ENCODE data around the gene ELP4. TPM values are rescaled to one million over a fixed set of nuclear protein-coding genes. Genes with fewer than 3 reads are reported as not detected.
"Not testable (repeated sequence)": the region's sequence is repeated elsewhere in the genome, so short reads cannot be mapped to it uniquely, and the experiment has no call there.

Gene ELP4
- total RNA-seq, 2 experiments from 2014 or later: 20.8 to 23.8 TPM

GRCh38 chr11:31690041-31690440 lies 180.5 kb downstream of the ELP4 start:
- CTCF ChIA-PET: no interaction called here
- no peak overlapping the region for H3K4me3 Mint-ChIP-seq
- no peak for DNase-seq
- no peak overlapping the region for H3K27ac Mint-ChIP-seq
- H3K27me3 Mint-ChIP-seq (ENCODE audit: low read depth): no peaks in the 10 kb centered on the region
- intact Hi-C loops (cut with micrococcal nuclease): no loop called here
- no peaks in the 10 kb centered on the region for H3K4me1 Mint-ChIP-seq (ENCODE audit: low read depth)
- no peaks in the 10 kb centered on the region for H3K9me3 Mint-ChIP-seq
- H3K36me3 Mint-ChIP-seq (ENCODE audit: low read depth): peaks cover 15% of the 10 kb centered on the region

GRCh38 chr11:31690516-31690915 lies 180.9 kb downstream of the ELP4 start:
- Mint-ChIP-seq H3K4me3 (no peak overlapping the region), H3K27me3 (ENCODE audit: low read depth) (no peaks in the 10 kb centered on the region), H3K4me1 (ENCODE audit: low read depth) (no peaks in the 10 kb centered on the region), H3K9me3 (no peaks in the 10 kb centered on the region), H3K36me3 (ENCODE audit: low read depth) (peaks cover 15% of the 10 kb centered on the region), H3K27ac (no peak overlapping the region)
- intact Hi-C loops (cut with micrococcal nuclease): no loop called here
- CTCF ChIA-PET: no interaction called here
- DNase-seq: no peak

- no peak overlapping the region for H3K27ac Mint-ChIP-seq
- no peaks in the 10 kb centered on the region for H3K9me3 Mint-ChIP-seq
- peaks cover 11% of the 10 kb centered on the region for H3K36me3 Mint-ChIP-seq (ENCODE audit: low read depth)
- peaks cover 9% of the 10 kb centered on the region for H3K4me1 Mint-ChIP-seq (ENCODE audit: low read depth)
- H3K4me3 Mint-ChIP-seq: no peak overlapping the region
- CTCF ChIA-PET: no interaction called here
- no peak for DNase-seq
- no peaks in the 10 kb centered on the region for H3K27me3 Mint-ChIP-seq (ENCODE audit: low read depth)
- intact Hi-C loops (cut with micrococcal nuclease): no loop called here
Measured at GRCh38 chr11:31692466-31692865, 182.9 kb downstream of the ELP4 start.

GRCh38 chr11:31697049-31697448 lies 187.5 kb downstream of the ELP4 start:
- H3K27ac Mint-ChIP-seq; intact Hi-C loops (cut with micrococcal nuclease); H3K4me1 Mint-ChIP-seq (ENCODE audit: low read depth); DNase-seq; H3K27me3 Mint-ChIP-seq (ENCODE audit: low read depth); H3K4me3 Mint-ChIP-seq; CTCF ChIA-PET; H3K9me3 Mint-ChIP-seq: not testable (repeated sequence)
- H3K36me3 Mint-ChIP-seq (ENCODE audit: low read depth): peaks cover 11% of the 10 kb centered on the region

- CTCF ChIA-PET: no interaction called here
- intact Hi-C loops (cut with micrococcal nuclease): no loop called here
- H3K27me3 Mint-ChIP-seq (ENCODE audit: low read depth): no peaks in the 10 kb centered on the region
Measured at GRCh38 chr11:31699066-31699465, 189.5 kb downstream of the ELP4 start.

GRCh38 chr11:31702966-31703365 lies 193.4 kb downstream of the ELP4 start:
- H3K4me3 Mint-ChIP-seq: no peak overlapping the region
- no peaks in the 10 kb centered on the region for H3K9me3 Mint-ChIP-seq
- no peak overlapping the region for H3K27ac Mint-ChIP-seq
- H3K27me3 Mint-ChIP-seq (ENCODE audit: low read depth): no peaks in the 10 kb centered on the region
- DNase-seq: no peak
- H3K4me1 Mint-ChIP-seq (ENCODE audit: low read depth): no peaks in the 10 kb centered on the region
- H3K36me3 Mint-ChIP-seq (ENCODE audit: low read depth): peaks cover 5% of the 10 kb centered on the region
- intact Hi-C loops (cut with micrococcal nuclease): no loop called here
- CTCF ChIA-PET: no interaction called here

More at GRCh38 chr11:31699066-31699465, 189.5 kb downstream of the ELP4 start:
- Mint-ChIP-seq H3K27ac (no peak overlapping the region), H3K9me3 (no peaks in the 10 kb centered on the region), H3K4me1 (ENCODE audit: low read depth) (peaks cover 9% of the 10 kb centered on the region), H3K4me3 (no peak overlapping the region), H3K36me3 (ENCODE audit: low read depth) (peaks cover 4% of the 10 kb centered on the region)
- DNase-seq: no peak

- Mint-ChIP-seq H3K36me3 (ENCODE audit: low read depth) (peaks cover 8% of the 10 kb centered on the region), H3K27me3 (ENCODE audit: low read depth) (no peaks in the 10 kb centered on the region), H3K9me3 (no peaks in the 10 kb centered on the region), H3K4me1 (ENCODE audit: low read depth) (no peaks in the 10 kb centered on the region), H3K27ac (no peak overlapping the region), H3K4me3 (no peak overlapping the region)
- intact Hi-C loops (cut with micrococcal nuclease): no loop called here
- CTCF ChIA-PET: no interaction called here
- DNase-seq: no peak
Measured at GRCh38 chr11:31706357-31706756, 196.8 kb downstream of the ELP4 start.

GRCh38 chr11:31711137-31711536 lies 201.6 kb downstream of the ELP4 start:
- no peak for DNase-seq
- Mint-ChIP-seq H3K27ac (no peak overlapping the region), H3K9me3 (no peaks in the 10 kb centered on the region), H3K27me3 (ENCODE audit: low read depth) (no peaks in the 10 kb centered on the region), H3K36me3 (ENCODE audit: low read depth) (peaks cover 9% of the 10 kb centered on the region), H3K4me1 (ENCODE audit: low read depth) (no peaks in the 10 kb centered on the region), H3K4me3 (no peak overlapping the region)
- intact Hi-C loops (cut with micrococcal nuclease): no loop called here
- CTCF ChIA-PET: no interaction called here

- Mint-ChIP-seq H3K36me3 (ENCODE audit: low read depth) (peaks cover 8% of the 10 kb centered on the region), H3K9me3 (no peaks in the 10 kb centered on the region), H3K27ac (no peak overlapping the region), H3K4me1 (ENCODE audit: low read depth) (no peaks in the 10 kb centered on the region), H3K4me3 (no peak overlapping the region), H3K27me3 (ENCODE audit: low read depth) (no peaks in the 10 kb centered on the region)
- intact Hi-C loops (cut with micrococcal nuclease): no loop called here
- CTCF ChIA-PET: no interaction called here
- no peak for DNase-seq
Measured at GRCh38 chr11:31712851-31713250, 203.3 kb downstream of the ELP4 start.

- Mint-ChIP-seq H3K36me3 (ENCODE audit: low read depth) (peaks cover 7% of the 10 kb centered on the region), H3K27ac (no peak overlapping the region), H3K4me1 (ENCODE audit: low read depth) (no peaks in the 10 kb centered on the region), H3K9me3 (no peaks in the 10 kb centered on the region), H3K27me3 (ENCODE audit: low read depth) (no peaks in the 10 kb centered on the region), H3K4me3 (no peak overlapping the region)
- intact Hi-C loops (cut with micrococcal nuclease): no loop called here
- DNase-seq: no peak
- CTCF ChIA-PET: no interaction called here
Measured at GRCh38 chr11:31714840-31715239, 205.3 kb downstream of the ELP4 start.

GRCh38 chr11:31720225-31720624 lies 210.7 kb downstream of the ELP4 start:
- Mint-ChIP-seq H3K27ac (no peak overlapping the region), H3K9me3 (no peaks in the 10 kb centered on the region), H3K27me3 (ENCODE audit: low read depth) (no peaks in the 10 kb centered on the region), H3K36me3 (ENCODE audit: low read depth) (peaks cover 13% of the 10 kb centered on the region), H3K4me3 (no peak overlapping the region), H3K4me1 (ENCODE audit: low read depth) (no peaks in the 10 kb centered on the region)
- intact Hi-C loops (cut with micrococcal nuclease): no loop called here
- CTCF ChIA-PET: no interaction called here
- no peak for DNase-seq

- intact Hi-C loops (cut with micrococcal nuclease): no loop called here
- CTCF ChIA-PET: no interaction called here
- H3K27ac Mint-ChIP-seq: no peak overlapping the region
- no peak overlapping the region for H3K4me3 Mint-ChIP-seq
- peaks cover 17% of the 10 kb centered on the region for H3K36me3 Mint-ChIP-seq (ENCODE audit: low read depth)
- H3K27me3 Mint-ChIP-seq (ENCODE audit: low read depth): no peaks in the 10 kb centered on the region
- no peak for DNase-seq
- H3K9me3 Mint-ChIP-seq: no peaks in the 10 kb centered on the region
- H3K4me1 Mint-ChIP-seq (ENCODE audit: low read depth): no peaks in the 10 kb centered on the region
Measured at GRCh38 chr11:31720671-31721365, 211.3 kb downstream of the ELP4 start.

- Mint-ChIP-seq H3K4me1 (ENCODE audit: low read depth) (no peaks in the 10 kb centered on the region), H3K27me3 (ENCODE audit: low read depth) (no peaks in the 10 kb centered on the region), H3K36me3 (ENCODE audit: low read depth) (peaks cover 24% of the 10 kb centered on the region), H3K9me3 (no peaks in the 10 kb centered on the region), H3K27ac (no peak overlapping the region), H3K4me3 (no peak overlapping the region)
- intact Hi-C loops (cut with micrococcal nuclease): no loop called here
- no peak for DNase-seq
- CTCF ChIA-PET: no interaction called here
Measured at GRCh38 chr11:31722754-31723153, 213.2 kb downstream of the ELP4 start.

All from activated naive CD4-positive, alpha-beta T cell treated with anti-CD3 and anti-CD28 coated beads for 36 hours (primary cell).